Transverse colon (tissue), 4 donors: ENCODE results near the gene TNNI3K. TPM values are rescaled to one million over a fixed set of nuclear protein-coding genes. Genes with fewer than 3 reads are reported as not detected.

Source experiments
- DNase-seq: peaks from one replicate; pipeline ENCODE4 v3.0.0-alpha.2; 2019
- H3K27ac ChIP-seq, 4 donors: fragments of 200-600 bp; sonication (generic); 2 replicates each; pipeline ENCODE4 v1.5.1; 2016 to 2018; ENCODE audit warnings: inconsistent platforms in 4 of 4
- H3K27me3 ChIP-seq: fragments of 200-600 bp; sonication (generic); 2 replicates; pipeline ENCODE4 v1.5.1; 2017; ENCODE audit warnings: inconsistent platforms
- H3K36me3 ChIP-seq, 4 donors: fragments of 200-600 bp; sonication (generic); 2 replicates each; pipeline ENCODE4 v1.5.1; 2017 to 2019; ENCODE audit warnings: inconsistent platforms in 4 of 4
- H3K4me1 ChIP-seq, 4 donors: fragments of 200-600 bp; sonication (generic); 2 replicates each; pipeline ENCODE4 v1.5.1; 2017 to 2020; ENCODE audit warnings: inconsistent platforms in 4 of 4
- H3K4me3 ChIP-seq, 4 donors: fragments of 200-600 bp; sonication (generic); 1 replicate in 1 of 4; 2 replicates in 3 of 4; pipeline versions ENCODE4 v1.5.1 to v1.6.1; 2017 to 2019; ENCODE audit warnings: inconsistent platforms in 4 of 4
- H3K9me3 ChIP-seq, 2 donors: fragments of 200-600 bp; sonication (generic); 2 replicates each; pipeline ENCODE4 v1.5.1; 2017 to 2019; ENCODE audit warnings: inconsistent platforms in 2 of 2
- CTCF ChIP-seq, 5 experiments: fragments of 200-600 bp in 3 of 5; fragments of 450-650 bp in 2 of 5; sonication (generic) in 3 of 5; IDR thresholded peaks; 1 replicate in 2 of 5; 2 replicates in 3 of 5; pipeline ENCODE4 v1.5.1; 2016 to 2017; ENCODE audit warnings: antibody characterized with exemption in 5 of 5, inconsistent platforms in 3 of 5, mild to moderate bottlenecking in 2 of 5, moderate library complexity in 1 of 5
- EP300 ChIP-seq: sonication (generic); formaldehyde crosslinking; IDR thresholded peaks from one replicate; pipeline ENCODE4 v1.6.1; 2017; ENCODE audit warnings: antibody characterized with exemption, low read depth
- POLR2A ChIP-seq: fragments of 450-650 bp; IDR thresholded peaks from one replicate; pipeline ENCODE4 v1.6.1; 2016; ENCODE audit warnings: antibody characterized with exemption, mild to moderate bottlenecking, moderate library complexity
- POLR2AphosphoS5 ChIP-seq, 3 donors: sonication (generic); formaldehyde crosslinking; IDR thresholded peaks; one replicate each; pipeline ENCODE4 v1.6.1; 2016; ENCODE audit warnings: antibody characterized with exemption in 3 of 3
- WGBS, 2 donors: methylation state at CpG; one replicate each; pipeline ENCODE4 v1.1.5; 2018; ENCODE audit warnings: low coverage in 1 of 2; 5-methylcytosine and 5-hydroxymethylcytosine counted together
- in situ Hi-C, 4 donors: fragments of 200-750 bp; cut with MboI; loops; one replicate each; pipeline versions ENCODE4 v1.15.0 to v1.15.1; 2017; ENCODE audit warnings: low sequenced_read_pairs in 3 of 4, low pct_ligation_motif_present in 1 of 4, low pct_unique_long_range_greater_than_20kb in 1 of 4
- intact Hi-C: fragments of 100-400 bp; cut with DNase I; formaldehyde crosslinking; loops from one replicate; pipeline ENCODE4 v1.15.1; 2023; ENCODE audit warnings: low total_unique reads
- total RNA-seq, 4 donors: library from RNA; depleted of rRNA; stranded (reverse); fragments of >200 nt; gene quantifications; one replicate each; pipeline ENCODE4 v1.1.0, GENCODE V29; 2016

The TNNI3K gene
- total RNA-seq, 4 donors from 2014 or later: 0.95 to 14.2 (median 2.9) TPM; not detected in 1

GRCh38 chr1:74375376-74375775 lies 140.2 kb downstream of the TNNI3K start:
- no peaks in the 10 kb centered on the region for H3K27me3 ChIP-seq
- intact Hi-C loops: no loop called here
- H3K4me1 ChIP-seq: no peaks in the 10 kb centered on the region
- no peak overlapping the region for H3K4me3 ChIP-seq
- TF ChIP-seq EP300 (no peak), POLR2AphosphoS5 (IDR thresholded peaks at IDR 0.05) (no peak), CTCF (IDR thresholded peaks at IDR 0.05) (no peak), POLR2A (no peak)
- DNase-seq: no peak
- in situ Hi-C loops: no loop called here
- H3K36me3 ChIP-seq: no peaks in the 10 kb centered on the region
- no peak overlapping the region for H3K27ac ChIP-seq
- no peaks in the 10 kb centered on the region for H3K9me3 ChIP-seq

- no peak overlapping the region for H3K27ac ChIP-seq
- no peaks in the 10 kb centered on the region for H3K36me3 ChIP-seq
- intact Hi-C loops: no loop called here
- no peak overlapping the region for H3K4me3 ChIP-seq
- no peaks in the 10 kb centered on the region for H3K4me1 ChIP-seq
- no peaks in the 10 kb centered on the region for H3K9me3 ChIP-seq
- TF ChIP-seq POLR2A (no peak), CTCF (IDR thresholded peaks at IDR 0.05) (no peak), POLR2AphosphoS5 (IDR thresholded peaks at IDR 0.05) (no peak), EP300 (no peak)
- H3K27me3 ChIP-seq: no peaks in the 10 kb centered on the region
- in situ Hi-C loops: no loop called here
- 78 to 96% methylated on average over 9 of the region's 9 CpGs for WGBS, 2 donors
- no peak for DNase-seq
Observed at GRCh38 chr1:74380252-74380651, 145.1 kb downstream of the TNNI3K start.

- intact Hi-C loops: no loop called here
Observed at GRCh38 chr1:74388855-74389254, 153.7 kb downstream of the TNNI3K start.

GRCh38 chr1:74392186-74392585 lies 157.0 kb downstream of the TNNI3K start:
- H3K4me1 ChIP-seq: peaks cover 0 to 7% (median 0%) of the 10 kb centered on the region in 4 donors
- no peak for DNase-seq
- in situ Hi-C loops (no loop called here), intact Hi-C loops (no loop called here)
- TF ChIP-seq POLR2A: no peak
- no peak for TF ChIP-seq POLR2AphosphoS5 (IDR thresholded peaks at IDR 0.05)
- TF ChIP-seq CTCF (IDR thresholded peaks at IDR 0.05): no peak
- TF ChIP-seq EP300: no peak
- WGBS, 2 donors: 73 to 80% methylated on average over 3 of the region's 3 CpGs
- no peaks in the 10 kb centered on the region for H3K36me3 ChIP-seq
- no peak overlapping the region for H3K4me3 ChIP-seq
- no peak overlapping the region for H3K27ac ChIP-seq
- no peaks in the 10 kb centered on the region for H3K27me3 ChIP-seq
- H3K9me3 ChIP-seq: no peaks in the 10 kb centered on the region

More at GRCh38 chr1:74388855-74389254, 153.7 kb downstream of the TNNI3K start:
- no peaks in the 10 kb centered on the region for H3K36me3 ChIP-seq
- TF ChIP-seq POLR2AphosphoS5 (IDR thresholded peaks at IDR 0.05) (no peak), POLR2A (no peak), EP300 (no peak), CTCF (IDR thresholded peaks at IDR 0.05) (no peak)
- H3K9me3 ChIP-seq: no peaks in the 10 kb centered on the region
- no peaks in the 10 kb centered on the region for H3K4me1 ChIP-seq
- DNase-seq: no peak
- H3K27ac ChIP-seq: no peak overlapping the region
- no peaks in the 10 kb centered on the region for H3K27me3 ChIP-seq
- 82 to 89% methylated on average over 1 to 2 of the region's 2 CpGs for WGBS, 2 donors
- no peak overlapping the region for H3K4me3 ChIP-seq
- in situ Hi-C loops: no loop called here
